Kidney epithelial cell (primary cell): ENCODE measurements around the gene GPRIN2. TPM values are rescaled to one million over a fixed set of nuclear protein-coding genes. Genes with fewer than 3 reads are reported as not detected.

Experiments
- DNase-seq: peaks from one replicate; pipeline ENCODE4 v3.0.0-alpha.2; 2010; ENCODE audit warnings: low read depth
- H3K27me3 ChIP-seq: 2 replicates; pipeline ENCODE4 v1.6.0; 2011; ENCODE audit warnings: low read length; ENCODE audit not compliant: control insufficient read depth, insufficient read depth
- H3K36me3 ChIP-seq: 2 replicates; pipeline ENCODE4 v1.5.1; 2011; ENCODE audit warnings: low read length; ENCODE audit not compliant: control insufficient read depth, insufficient read depth
- H3K4me3 ChIP-seq: 2 replicates; pipeline ENCODE4 v1.5.1; 2011; ENCODE audit warnings: low read depth, mild to moderate bottlenecking, control low read depth, low read length
- total RNA-seq: library from RNA; depleted of rRNA; stranded (reverse); fragments of >200 nt; gene quantifications from 2 replicates; pipeline ENCODE4 v1.2.3, GENCODE V29; 2015
- TF ChIP-seq, protein P1 (sequence below): IDR thresholded peaks from 2 replicates; pipeline ENCODE4 v1.5.1; 2011; ENCODE audit warnings: mild to moderate bottlenecking, moderate library complexity, low read length, control low read depth, inconsistent platforms; ENCODE audit not compliant: insufficient read depth, poor library complexity, severe bottlenecking

GPRIN2 gene
- total RNA-seq, 1 donor from 2014 or later = 9.2 TPM

DNA sequence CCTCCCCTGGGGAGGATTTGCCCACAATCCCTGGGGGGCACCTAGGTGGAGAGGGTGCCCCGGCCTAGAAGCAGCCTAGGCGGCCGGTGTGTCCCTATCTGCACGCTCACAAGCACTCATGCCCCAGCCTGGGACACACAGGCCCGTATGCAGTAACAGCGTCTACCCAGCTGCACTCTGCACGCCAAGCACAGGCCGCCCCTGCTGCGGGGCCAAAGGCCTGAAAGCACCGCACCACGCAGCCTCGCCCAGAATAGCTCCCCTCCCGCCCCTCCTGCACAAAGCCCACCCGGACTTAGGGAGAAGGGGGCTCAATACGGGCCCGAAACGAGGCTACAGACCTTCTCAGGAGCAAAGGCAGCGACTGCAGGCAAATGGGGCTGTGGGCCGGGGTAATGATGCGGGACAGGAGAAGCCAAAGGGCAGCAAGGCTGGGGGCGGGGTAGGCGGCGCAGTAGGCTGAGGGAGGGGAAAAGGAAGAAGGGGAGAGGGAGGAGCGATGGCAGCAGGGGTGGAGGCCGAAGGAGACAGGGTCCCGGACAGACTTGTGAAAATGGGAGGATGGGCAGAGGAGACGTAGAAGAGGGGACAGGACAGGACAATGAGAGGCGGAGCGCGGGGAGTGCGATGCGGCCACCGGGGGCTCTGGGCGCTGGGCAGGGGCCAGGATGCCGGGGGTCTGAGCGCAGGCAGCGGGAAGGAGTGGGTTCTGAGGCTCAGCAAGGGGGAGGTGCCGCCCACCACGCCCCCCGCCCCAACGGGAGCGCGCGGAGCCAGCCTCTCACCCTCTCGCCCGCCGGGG is 544 bp downstream of the GPRIN2 start:
- no peak for DNase-seq
- TF ChIP-seq, protein P1, sequence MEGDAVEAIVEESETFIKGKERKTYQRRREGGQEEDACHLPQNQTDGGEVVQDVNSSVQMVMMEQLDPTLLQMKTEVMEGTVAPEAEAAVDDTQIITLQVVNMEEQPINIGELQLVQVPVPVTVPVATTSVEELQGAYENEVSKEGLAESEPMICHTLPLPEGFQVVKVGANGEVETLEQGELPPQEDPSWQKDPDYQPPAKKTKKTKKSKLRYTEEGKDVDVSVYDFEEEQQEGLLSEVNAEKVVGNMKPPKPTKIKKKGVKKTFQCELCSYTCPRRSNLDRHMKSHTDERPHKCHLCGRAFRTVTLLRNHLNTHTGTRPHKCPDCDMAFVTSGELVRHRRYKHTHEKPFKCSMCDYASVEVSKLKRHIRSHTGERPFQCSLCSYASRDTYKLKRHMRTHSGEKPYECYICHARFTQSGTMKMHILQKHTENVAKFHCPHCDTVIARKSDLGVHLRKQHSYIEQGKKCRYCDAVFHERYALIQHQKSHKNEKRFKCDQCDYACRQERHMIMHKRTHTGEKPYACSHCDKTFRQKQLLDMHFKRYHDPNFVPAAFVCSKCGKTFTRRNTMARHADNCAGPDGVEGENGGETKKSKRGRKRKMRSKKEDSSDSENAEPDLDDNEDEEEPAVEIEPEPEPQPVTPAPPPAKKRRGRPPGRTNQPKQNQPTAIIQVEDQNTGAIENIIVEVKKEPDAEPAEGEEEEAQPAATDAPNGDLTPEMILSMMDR = no peak
- Histone ChIP-seq H3K27me3 (peaks cover 52% of the 10 kb centered on the region), H3K4me3 (peak overlapping the region; percentile 48), H3K36me3 (no peaks in the 10 kb centered on the region)

DNA sequence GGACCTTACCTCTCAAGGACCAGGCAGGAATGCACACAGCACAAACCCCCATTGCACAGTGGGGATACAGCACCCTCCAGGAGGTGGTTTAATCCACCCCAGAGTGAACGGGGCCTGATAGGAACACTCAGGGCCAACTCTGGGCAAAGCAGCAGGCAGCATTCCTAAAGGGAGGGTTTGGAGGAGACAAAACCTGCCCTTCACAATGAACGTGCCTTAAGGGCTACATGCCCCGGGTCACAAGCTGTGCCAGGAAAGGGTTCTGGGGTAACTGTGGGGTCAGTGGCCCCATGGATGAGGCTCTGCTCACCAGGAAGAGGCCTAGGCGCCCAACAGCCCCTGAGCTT is 1.1 kb downstream of the GPRIN2 start:
- Histone ChIP-seq H3K4me3 (no peak overlapping the region), H3K27me3 (peaks cover 48% of the 10 kb centered on the region), H3K36me3 (no peaks in the 10 kb centered on the region)
- TF ChIP-seq, protein P1 = no peak
- no peak for DNase-seq

DNA sequence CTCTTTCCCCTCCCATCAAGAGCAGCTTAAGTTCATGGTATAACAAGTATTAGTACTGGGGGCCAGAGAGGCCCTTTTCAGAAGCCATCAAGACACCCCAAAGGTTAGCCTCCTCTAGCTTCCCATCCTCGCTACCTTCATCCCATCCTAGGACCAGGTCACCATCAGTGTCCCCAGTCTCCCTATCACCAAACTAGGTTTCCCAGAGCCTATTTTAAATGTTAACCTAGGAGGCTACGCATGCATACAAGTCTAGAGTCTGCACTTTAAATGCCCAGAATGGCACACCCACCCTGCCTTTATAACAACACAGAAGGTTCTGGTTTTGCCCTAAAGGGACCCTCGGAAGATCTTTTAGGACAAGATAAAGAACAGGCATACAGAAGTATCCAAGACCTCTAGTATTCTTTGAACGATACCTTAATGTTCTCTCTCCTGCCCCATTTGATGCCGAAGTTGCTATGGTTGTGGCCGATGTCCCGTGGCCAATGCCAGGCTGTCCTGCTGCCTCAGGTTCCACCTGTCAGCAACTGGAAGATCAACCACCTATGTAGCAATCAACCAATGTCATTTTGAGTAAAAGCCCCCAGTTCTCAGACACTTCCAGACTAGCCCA is 2.2 kb downstream of the GPRIN2 start:
- TF ChIP-seq, protein P1 = no peak
- H3K27me3 ChIP-seq = peaks cover 42% of the 10 kb centered on the region
- DNase-seq = no peak

GRCh38 chr10:46553238-46554049 is 3.0 kb downstream of the GPRIN2 start:
- TF ChIP-seq, protein P1 = no peak
- no peak overlapping the region for H3K4me3 ChIP-seq
- peaks cover 37% of the 10 kb centered on the region for H3K27me3 ChIP-seq
- no peak for DNase-seq
- H3K36me3 ChIP-seq = no peaks in the 10 kb centered on the region

More for the DNA sequence above, 2.2 kb downstream of the GPRIN2 start:
- H3K36me3 ChIP-seq = no peaks in the 10 kb centered on the region
- no peak overlapping the region for H3K4me3 ChIP-seq

DNA sequence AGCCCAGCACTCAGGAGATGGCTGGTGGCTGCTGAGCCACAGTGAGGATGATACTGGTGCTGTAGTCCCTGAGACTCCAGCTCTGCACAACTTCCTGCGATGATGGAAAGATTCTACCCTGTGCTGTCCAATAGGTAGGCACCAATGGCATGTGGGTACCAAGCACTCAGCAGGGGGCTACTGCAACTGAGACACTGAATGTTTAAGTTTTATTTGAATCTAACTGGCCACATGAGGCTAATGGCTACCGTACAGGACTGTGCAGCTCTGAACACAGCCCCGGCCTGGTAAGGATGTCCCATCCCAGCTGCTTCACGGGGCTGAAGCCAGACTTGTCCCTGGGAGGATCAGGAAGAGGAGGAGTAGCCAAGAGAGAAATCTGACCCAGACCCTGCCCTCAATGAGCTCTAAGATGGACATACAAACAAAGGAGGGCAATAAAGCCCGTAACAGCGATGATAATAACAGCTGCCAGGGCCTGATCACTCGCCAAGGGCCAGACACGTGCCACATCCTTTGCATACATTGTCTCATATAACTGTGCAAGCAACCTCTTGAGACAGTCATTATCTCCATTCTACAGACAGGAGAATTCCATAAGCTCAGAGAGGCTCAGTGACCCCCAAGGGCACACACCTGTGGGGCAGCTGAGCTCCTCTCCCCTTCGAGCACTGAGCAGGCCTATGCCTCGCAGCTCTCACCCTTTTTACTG is 3.8 kb downstream of the GPRIN2 start:
- Histone ChIP-seq H3K27me3 (peaks cover 29% of the 10 kb centered on the region), H3K36me3 (no peaks in the 10 kb centered on the region), H3K4me3 (no peak overlapping the region)
- TF ChIP-seq, protein P1 = no peak
- no peak for DNase-seq
